WTC11 (cell line): ENCODE results near the gene RTN4RL1.

Source experiments
- ARID4B ChIP-seq: sonication (generic); formaldehyde crosslinking; IDR thresholded peaks from 2 replicates; pipeline ENCODE4 v1.8.0; 2023; ENCODE audit warnings: missing genetic modification reagents, mild to moderate bottlenecking, borderline replicate concordance
- CTCF ChIP-seq: fragments of 200-600 bp; IDR thresholded peaks from 2 replicates; pipeline ENCODE4 v1.8.0; 2022; ENCODE audit warnings: antibody characterized with exemption
- MAX ChIP-seq: sonication (generic); formaldehyde crosslinking; IDR thresholded peaks from 2 replicates; pipeline ENCODE4 v1.8.0; 2022; ENCODE audit warnings: mild to moderate bottlenecking, missing genetic modification reagents
- MXD4 ChIP-seq: fragments of 250-450 bp; sonication (Bioruptor Pico); IDR thresholded peaks from 2 replicates; pipeline ENCODE4 v1.8.0; 2021; ENCODE audit warnings: mild to moderate bottlenecking, moderate library complexity, borderline replicate concordance
- PRDM15 ChIP-seq: sonication (generic); formaldehyde crosslinking; IDR thresholded peaks from 2 replicates; pipeline ENCODE4 v1.8.0; 2022; ENCODE audit warnings: missing genetic modification reagents
- SMAD4 ChIP-seq: sonication (generic); formaldehyde crosslinking; IDR thresholded peaks from 2 replicates; pipeline ENCODE4 v1.8.0; 2022; ENCODE audit warnings: mild to moderate bottlenecking, missing genetic modification reagents
- ZNF232 ChIP-seq: sonication (generic); formaldehyde crosslinking; IDR thresholded peaks from 2 replicates; pipeline ENCODE4 v1.8.0; 2022; ENCODE audit warnings: mild to moderate bottlenecking, missing genetic modification reagents

GRCh38 chr17:1989135-1989534 lies 36.0 kb downstream of the RTN4RL1 start:
- no peak for TF ChIP-seq PRDM15 (CRISPR knock-in tag)
- no peak for TF ChIP-seq SMAD4
- no peak for TF ChIP-seq ARID4B (CRISPR knock-in tag)
- no peak for TF ChIP-seq ZNF232
- TF ChIP-seq CTCF = no peak
- no peak for TF ChIP-seq MAX
- no peak for TF ChIP-seq MXD4
